WTC11 (cell line): ENCODE measurements around the gene VPS4A. TPM values are rescaled to one million over a fixed set of nuclear protein-coding genes. Genes with fewer than 3 reads are reported as not detected.

Source experiments
- ATAC-seq: fragments of 200-7000 bp; cut with Tn5 transposase; 2 replicates; pipeline ENCODE4 v1.10.0; 2021; ENCODE audit warnings: mild to moderate bottlenecking, moderate library complexity
- CTCF ChIA-PET: fragments of 300-600 bp; sonication (Branson Sonifier 250); formaldehyde crosslinking; loops from one replicate; lab custom pipeline; 2021; ENCODE audit warnings: antibody characterized with exemption; lab: Charles Lee
- POLR2A ChIA-PET: fragments of 350-600 bp; sonication (Branson Sonifier 250); formaldehyde crosslinking; loops from one replicate; lab custom pipeline; 2021; ENCODE audit warnings: antibody characterized with exemption; lab: Charles Lee
- DNase-seq: peaks from one replicate; pipeline ENCODE4 v3.0.0; 2021; ENCODE audit warnings: low spot score
- H3K27ac Mint-ChIP-seq: 2 replicates; pipeline ENCODE4 v1.8.0; 2021; ENCODE audit warnings: mixed read lengths
- H3K27me3 Mint-ChIP-seq: 2 replicates; pipeline ENCODE4 v1.8.0; 2021; ENCODE audit warnings: low read depth, mild to moderate bottlenecking, moderate library complexity, mixed read lengths
- H3K36me3 Mint-ChIP-seq: 2 replicates; pipeline ENCODE4 v1.8.0; 2021; ENCODE audit warnings: mixed read lengths
- H3K4me1 Mint-ChIP-seq: 2 replicates; pipeline ENCODE4 v1.8.0; 2022; ENCODE audit warnings: mixed read lengths
- H3K4me3 Mint-ChIP-seq: 2 replicates; pipeline ENCODE4 v1.8.0; 2021; ENCODE audit warnings: mild to moderate bottlenecking, moderate library complexity, mixed read lengths
- H3K9me3 Mint-ChIP-seq: 2 replicates; pipeline ENCODE4 v1.8.0; 2021; ENCODE audit warnings: mixed read lengths
- CREB1 ChIP-seq: sonication (generic); formaldehyde crosslinking; IDR thresholded peaks from 2 replicates; pipeline ENCODE4 v1.8.0; 2023; ENCODE audit warnings: mild to moderate bottlenecking, missing genetic modification reagents
- GABPB1 ChIP-seq: sonication (generic); formaldehyde crosslinking; IDR thresholded peaks from 2 replicates; pipeline ENCODE4 v1.8.1; 2023; ENCODE audit warnings: mild to moderate bottlenecking, missing genetic modification reagents
- MXD4 ChIP-seq: fragments of 250-450 bp; sonication (Bioruptor Pico); IDR thresholded peaks from 2 replicates; pipeline ENCODE4 v1.8.0; 2021; ENCODE audit warnings: mild to moderate bottlenecking, moderate library complexity, borderline replicate concordance
- NFYB ChIP-seq: sonication (generic); formaldehyde crosslinking; conservative IDR thresholded peaks from 2 replicates; pipeline ENCODE4 v1.8.0; 2022; ENCODE audit warnings: low read depth, missing genetic modification reagents
- RORB ChIP-seq: fragments of 250-450 bp; sonication (Bioruptor Pico); IDR thresholded peaks from 2 replicates; pipeline ENCODE4 v1.9.0; 2021; ENCODE audit warnings: mild to moderate bottlenecking
- SMAD4 ChIP-seq: sonication (generic); formaldehyde crosslinking; IDR thresholded peaks from 2 replicates; pipeline ENCODE4 v1.8.0; 2022; ENCODE audit warnings: mild to moderate bottlenecking, missing genetic modification reagents
- SP1 ChIP-seq: sonication (generic); formaldehyde crosslinking; conservative IDR thresholded peaks from 2 replicates; pipeline ENCODE4 v1.8.1; 2022; ENCODE audit warnings: missing genetic modification reagents
- TCF7 ChIP-seq: sonication (generic); formaldehyde crosslinking; IDR thresholded peaks from 2 replicates; pipeline ENCODE4 v1.8.0; 2022; ENCODE audit warnings: mild to moderate bottlenecking, low read depth, missing genetic modification reagents, moderate library complexity
- TEAD1 ChIP-seq: sonication (generic); formaldehyde crosslinking; IDR thresholded peaks from 2 replicates; pipeline ENCODE4 v1.8.0; 2022; ENCODE audit warnings: mild to moderate bottlenecking, missing genetic modification reagents
- ZBTB21 ChIP-seq: sonication (generic); formaldehyde crosslinking; IDR thresholded peaks from 2 replicates; pipeline ENCODE4 v1.8.1; 2023; ENCODE audit warnings: mild to moderate bottlenecking, missing genetic modification reagents, borderline replicate concordance
- ZNF138 ChIP-seq: sonication (generic); formaldehyde crosslinking; conservative IDR thresholded peaks from 2 replicates; pipeline ENCODE4 v1.8.1; 2022; ENCODE audit warnings: mild to moderate bottlenecking, moderate library complexity, missing genetic modification reagents
- ZNF232 ChIP-seq: sonication (generic); formaldehyde crosslinking; IDR thresholded peaks from 2 replicates; pipeline ENCODE4 v1.8.0; 2022; ENCODE audit warnings: mild to moderate bottlenecking, missing genetic modification reagents
- ZNF263 ChIP-seq: sonication (generic); formaldehyde crosslinking; IDR thresholded peaks from 2 replicates; pipeline ENCODE4 v1.8.1; 2022; ENCODE audit warnings: low read depth, mild to moderate bottlenecking, moderate library complexity, missing genetic modification reagents
- ZNF416 ChIP-seq: fragments of 250-450 bp; sonication (Bioruptor Pico); IDR thresholded peaks from 2 replicates; pipeline ENCODE4 v1.9.0; 2021; ENCODE audit warnings: mild to moderate bottlenecking, inconsistent platforms
- total RNA-seq: library from RNA; stranded (reverse); gene quantifications from 3 replicates; pipeline ENCODE4 v1.2.3, GENCODE V29; 2021
- TF ChIP-seq, protein P1 (sequence below): sonication (generic); formaldehyde crosslinking; IDR thresholded peaks from 2 replicates; pipeline ENCODE4 v1.8.0; 2022; ENCODE audit warnings: mild to moderate bottlenecking, missing genetic modification reagents
- TF ChIP-seq, protein P2 (sequence below): sonication (generic); formaldehyde crosslinking; IDR thresholded peaks from 2 replicates; pipeline ENCODE4 v1.8.1; 2023; ENCODE audit warnings: mild to moderate bottlenecking, missing genetic modification reagents, moderate library complexity
- TF ChIP-seq, protein P3 (sequence below): sonication (generic); formaldehyde crosslinking; IDR thresholded peaks from 2 replicates; pipeline ENCODE4 v1.8.1; 2023; ENCODE audit warnings: mild to moderate bottlenecking, missing genetic modification reagents
- TF ChIP-seq, protein P4 (sequence below): sonication (generic); formaldehyde crosslinking; IDR thresholded peaks from 2 replicates; pipeline ENCODE4 v1.8.0; 2023; ENCODE audit warnings: mild to moderate bottlenecking, missing genetic modification reagents
- TF ChIP-seq, protein P5 (sequence below): sonication (generic); formaldehyde crosslinking; IDR thresholded peaks from 2 replicates; pipeline ENCODE4 v1.8.0; 2022; ENCODE audit warnings: missing genetic modification reagents

Gene VPS4A
- total RNA-seq, 1 experiment from 2014 or later: 28.3 TPM

- TF ChIP-seq, protein P1, sequence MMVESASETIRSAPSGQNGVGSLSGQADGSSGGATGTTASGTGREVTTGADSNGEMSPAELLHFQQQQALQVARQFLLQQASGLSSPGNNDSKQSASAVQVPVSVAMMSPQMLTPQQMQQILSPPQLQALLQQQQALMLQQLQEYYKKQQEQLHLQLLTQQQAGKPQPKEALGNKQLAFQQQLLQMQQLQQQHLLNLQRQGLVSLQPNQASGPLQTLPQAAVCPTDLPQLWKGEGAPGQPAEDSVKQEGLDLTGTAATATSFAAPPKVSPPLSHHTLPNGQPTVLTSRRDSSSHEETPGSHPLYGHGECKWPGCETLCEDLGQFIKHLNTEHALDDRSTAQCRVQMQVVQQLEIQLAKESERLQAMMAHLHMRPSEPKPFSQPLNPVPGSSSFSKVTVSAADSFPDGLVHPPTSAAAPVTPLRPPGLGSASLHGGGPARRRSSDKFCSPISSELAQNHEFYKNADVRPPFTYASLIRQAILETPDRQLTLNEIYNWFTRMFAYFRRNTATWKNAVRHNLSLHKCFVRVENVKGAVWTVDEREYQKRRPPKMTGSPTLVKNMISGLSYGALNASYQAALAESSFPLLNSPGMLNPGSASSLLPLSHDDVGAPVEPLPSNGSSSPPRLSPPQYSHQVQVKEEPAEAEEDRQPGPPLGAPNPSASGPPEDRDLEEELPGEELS (CRISPR knock-in tag): no peak
Measured at GRCh38 chr16:69283851-69284250, 27.3 kb upstream of the VPS4A start (continued).

GRCh38 chr16:69285240-69285639 is 25.9 kb upstream of the VPS4A start:
- ChIA-PET CTCF (interaction anchor here (0.6 to 2.5 kb wide), 4 partner anchors 25 to 438 kb away, joined by 3 to 8 read pairs (median 4); no protein-coding TSS in a partner anchor), POLR2A (no interaction called here)
- DNase-seq: no peak
- Mint-ChIP-seq H3K27me3 (no peaks in the 10 kb centered on the region), H3K4me3 (no peak overlapping the region), H3K9me3 (no peaks in the 10 kb centered on the region), H3K4me1 (no peaks in the 10 kb centered on the region), H3K36me3 (peaks cover 10% of the 10 kb centered on the region; the same call in 1 of the 2 replicates), H3K27ac (no peak overlapping the region)
- ATAC-seq: no peak
- no peak for TF ChIP-seq TEAD1 (CRISPR knock-in tag)
- TF ChIP-seq, protein P2, sequence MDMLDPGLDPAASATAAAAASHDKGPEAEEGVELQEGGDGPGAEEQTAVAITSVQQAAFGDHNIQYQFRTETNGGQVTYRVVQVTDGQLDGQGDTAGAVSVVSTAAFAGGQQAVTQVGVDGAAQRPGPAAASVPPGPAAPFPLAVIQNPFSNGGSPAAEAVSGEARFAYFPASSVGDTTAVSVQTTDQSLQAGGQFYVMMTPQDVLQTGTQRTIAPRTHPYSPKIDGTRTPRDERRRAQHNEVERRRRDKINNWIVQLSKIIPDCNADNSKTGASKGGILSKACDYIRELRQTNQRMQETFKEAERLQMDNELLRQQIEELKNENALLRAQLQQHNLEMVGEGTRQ: no peak
- TF ChIP-seq, protein P3, sequence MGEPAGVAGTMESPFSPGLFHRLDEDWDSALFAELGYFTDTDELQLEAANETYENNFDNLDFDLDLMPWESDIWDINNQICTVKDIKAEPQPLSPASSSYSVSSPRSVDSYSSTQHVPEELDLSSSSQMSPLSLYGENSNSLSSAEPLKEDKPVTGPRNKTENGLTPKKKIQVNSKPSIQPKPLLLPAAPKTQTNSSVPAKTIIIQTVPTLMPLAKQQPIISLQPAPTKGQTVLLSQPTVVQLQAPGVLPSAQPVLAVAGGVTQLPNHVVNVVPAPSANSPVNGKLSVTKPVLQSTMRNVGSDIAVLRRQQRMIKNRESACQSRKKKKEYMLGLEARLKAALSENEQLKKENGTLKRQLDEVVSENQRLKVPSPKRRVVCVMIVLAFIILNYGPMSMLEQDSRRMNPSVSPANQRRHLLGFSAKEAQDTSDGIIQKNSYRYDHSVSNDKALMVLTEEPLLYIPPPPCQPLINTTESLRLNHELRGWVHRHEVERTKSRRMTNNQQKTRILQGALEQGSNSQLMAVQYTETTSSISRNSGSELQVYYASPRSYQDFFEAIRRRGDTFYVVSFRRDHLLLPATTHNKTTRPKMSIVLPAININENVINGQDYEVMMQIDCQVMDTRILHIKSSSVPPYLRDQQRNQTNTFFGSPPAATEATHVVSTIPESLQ: no peak
- TF ChIP-seq, protein P4, sequence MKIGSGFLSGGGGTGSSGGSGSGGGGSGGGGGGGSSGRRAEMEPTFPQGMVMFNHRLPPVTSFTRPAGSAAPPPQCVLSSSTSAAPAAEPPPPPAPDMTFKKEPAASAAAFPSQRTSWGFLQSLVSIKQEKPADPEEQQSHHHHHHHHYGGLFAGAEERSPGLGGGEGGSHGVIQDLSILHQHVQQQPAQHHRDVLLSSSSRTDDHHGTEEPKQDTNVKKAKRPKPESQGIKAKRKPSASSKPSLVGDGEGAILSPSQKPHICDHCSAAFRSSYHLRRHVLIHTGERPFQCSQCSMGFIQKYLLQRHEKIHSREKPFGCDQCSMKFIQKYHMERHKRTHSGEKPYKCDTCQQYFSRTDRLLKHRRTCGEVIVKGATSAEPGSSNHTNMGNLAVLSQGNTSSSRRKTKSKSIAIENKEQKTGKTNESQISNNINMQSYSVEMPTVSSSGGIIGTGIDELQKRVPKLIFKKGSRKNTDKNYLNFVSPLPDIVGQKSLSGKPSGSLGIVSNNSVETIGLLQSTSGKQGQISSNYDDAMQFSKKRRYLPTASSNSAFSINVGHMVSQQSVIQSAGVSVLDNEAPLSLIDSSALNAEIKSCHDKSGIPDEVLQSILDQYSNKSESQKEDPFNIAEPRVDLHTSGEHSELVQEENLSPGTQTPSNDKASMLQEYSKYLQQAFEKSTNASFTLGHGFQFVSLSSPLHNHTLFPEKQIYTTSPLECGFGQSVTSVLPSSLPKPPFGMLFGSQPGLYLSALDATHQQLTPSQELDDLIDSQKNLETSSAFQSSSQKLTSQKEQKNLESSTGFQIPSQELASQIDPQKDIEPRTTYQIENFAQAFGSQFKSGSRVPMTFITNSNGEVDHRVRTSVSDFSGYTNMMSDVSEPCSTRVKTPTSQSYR (CRISPR knock-in tag): no peak
- TF ChIP-seq SP1 (CRISPR knock-in tag): no peak
- no peak for TF ChIP-seq GABPB1 (CRISPR knock-in tag)
- TF ChIP-seq ZNF263 (CRISPR knock-in tag): no peak
- TF ChIP-seq ZBTB21 (CRISPR knock-in tag): no peak
- no peak for TF ChIP-seq CREB1 (CRISPR knock-in tag)
- no peak for TF ChIP-seq MXD4 (CRISPR knock-in tag)
- no peak for TF ChIP-seq TCF7
- TF ChIP-seq RORB: no peak
- TF ChIP-seq, protein P5, sequence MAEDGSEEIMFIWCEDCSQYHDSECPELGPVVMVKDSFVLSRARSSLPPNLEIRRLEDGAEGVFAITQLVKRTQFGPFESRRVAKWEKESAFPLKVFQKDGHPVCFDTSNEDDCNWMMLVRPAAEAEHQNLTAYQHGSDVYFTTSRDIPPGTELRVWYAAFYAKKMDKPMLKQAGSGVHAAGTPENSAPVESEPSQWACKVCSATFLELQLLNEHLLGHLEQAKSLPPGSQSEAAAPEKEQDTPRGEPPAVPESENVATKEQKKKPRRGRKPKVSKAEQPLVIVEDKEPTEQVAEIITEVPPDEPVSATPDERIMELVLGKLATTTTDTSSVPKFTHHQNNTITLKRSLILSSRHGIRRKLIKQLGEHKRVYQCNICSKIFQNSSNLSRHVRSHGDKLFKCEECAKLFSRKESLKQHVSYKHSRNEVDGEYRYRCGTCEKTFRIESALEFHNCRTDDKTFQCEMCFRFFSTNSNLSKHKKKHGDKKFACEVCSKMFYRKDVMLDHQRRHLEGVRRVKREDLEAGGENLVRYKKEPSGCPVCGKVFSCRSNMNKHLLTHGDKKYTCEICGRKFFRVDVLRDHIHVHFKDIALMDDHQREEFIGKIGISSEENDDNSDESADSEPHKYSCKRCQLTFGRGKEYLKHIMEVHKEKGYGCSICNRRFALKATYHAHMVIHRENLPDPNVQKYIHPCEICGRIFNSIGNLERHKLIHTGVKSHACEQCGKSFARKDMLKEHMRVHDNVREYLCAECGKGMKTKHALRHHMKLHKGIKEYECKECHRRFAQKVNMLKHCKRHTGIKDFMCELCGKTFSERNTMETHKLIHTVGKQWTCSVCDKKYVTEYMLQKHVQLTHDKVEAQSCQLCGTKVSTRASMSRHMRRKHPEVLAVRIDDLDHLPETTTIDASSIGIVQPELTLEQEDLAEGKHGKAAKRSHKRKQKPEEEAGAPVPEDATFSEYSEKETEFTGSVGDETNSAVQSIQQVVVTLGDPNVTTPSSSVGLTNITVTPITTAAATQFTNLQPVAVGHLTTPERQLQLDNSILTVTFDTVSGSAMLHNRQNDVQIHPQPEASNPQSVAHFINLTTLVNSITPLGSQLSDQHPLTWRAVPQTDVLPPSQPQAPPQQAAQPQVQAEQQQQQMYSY (CRISPR knock-in tag): no peak
- no peak for TF ChIP-seq NFYB (CRISPR knock-in tag)
- no peak for TF ChIP-seq ZNF138 (CRISPR knock-in tag)
- no peak for TF ChIP-seq ZNF416
- TF ChIP-seq ZNF232 (CRISPR knock-in tag): no peak
- TF ChIP-seq SMAD4 (CRISPR knock-in tag): no peak
